Karpas-422 (cell line): Measurements from ENCODE around the gene PTPRM. TPM values are rescaled to one million over a fixed set of nuclear protein-coding genes. Genes with fewer than 3 reads are reported as not detected.
"Not testable (repeated sequence)": the region's sequence is repeated elsewhere in the genome, so short reads cannot be mapped to it uniquely, and the experiment has no call there.

ENCODE experiments used
- DNase-seq: peaks from one replicate; pipeline ENCODE4 v3.0.0-alpha.2; 2015
- H2AFZ ChIP-seq: fragments of 200-600 bp; sonication (generic); 2 replicates; pipeline ENCODE4 v1.6.1; 2014; ENCODE audit warnings: antibody characterized with exemption, low read length, mixed read lengths
- H3K27ac ChIP-seq: fragments of 200-600 bp; sonication (generic); 2 replicates; pipeline ENCODE4 v1.5.1; 2014; ENCODE audit warnings: mild to moderate bottlenecking, low read length, moderate library complexity
- H3K27me3 ChIP-seq: fragments of 200-600 bp; sonication (generic); 2 replicates; pipeline ENCODE4 v1.6.1; 2014; ENCODE audit warnings: low read length, mixed read lengths
- H3K36me3 ChIP-seq: fragments of 200-600 bp; sonication (generic); 2 replicates; pipeline ENCODE4 v1.6.1; 2014; ENCODE audit warnings: low read length, mixed read lengths; ENCODE audit not compliant: insufficient read depth
- H3K4me1 ChIP-seq: fragments of 200-600 bp; sonication (generic); 2 replicates; pipeline ENCODE4 v1.6.1; 2014; ENCODE audit warnings: mild to moderate bottlenecking, low read length, mixed read lengths
- H3K4me2 ChIP-seq: fragments of 200-600 bp; sonication (generic); 2 replicates; pipeline ENCODE4 v1.6.1; 2014; ENCODE audit warnings: low read length, low read depth, mild to moderate bottlenecking; ENCODE audit not compliant: poor library complexity, severe bottlenecking
- H3K4me3 ChIP-seq: fragments of 200-600 bp; sonication (generic); 2 replicates; pipeline ENCODE4 v1.5.1; 2014; ENCODE audit warnings: mild to moderate bottlenecking, antibody characterized with exemption, low read length, mixed read lengths
- H3K79me2 ChIP-seq: fragments of 200-600 bp; sonication (generic); 2 replicates; pipeline ENCODE4 v1.6.1; 2014; ENCODE audit warnings: mild to moderate bottlenecking, low read length, mixed read lengths
- H3K9ac ChIP-seq: fragments of 200-600 bp; sonication (generic); 2 replicates; pipeline ENCODE4 v1.6.0; 2014; ENCODE audit warnings: low read length
- H3K9me2 ChIP-seq: fragments of 200-600 bp; sonication (generic), shearing (Covaris generic); replicated peaks from 2 replicates; pipeline ENCODE4 v1.6.0; 2014; ENCODE audit warnings: mild to moderate bottlenecking, low read length, moderate library complexity; ENCODE audit not compliant: insufficient read depth
- H3K9me3 ChIP-seq: fragments of 300-700, 200-600 bp; sonication (generic); 2 replicates; pipeline ENCODE4 v1.6.1; 2014; ENCODE audit warnings: low read length, mixed read lengths
- H4K20me1 ChIP-seq: fragments of 200-600 bp; sonication (generic); 2 replicates; pipeline ENCODE4 v1.6.1; 2014; ENCODE audit warnings: mild to moderate bottlenecking, antibody characterized with exemption, low read length, low read depth; ENCODE audit not compliant: insufficient read depth
- total RNA-seq: library from RNA; depleted of rRNA; stranded (reverse); fragments of >200 nt; shearing (Covaris generic); gene quantifications from 2 replicates; pipeline ENCODE4 v1.2.3, GENCODE V29; 2014; ENCODE audit warnings: low replicate concordance

The PTPRM gene
- total RNA-seq, 1 experiment from 2014 or later: not detected

- Histone ChIP-seq H2AFZ (no peak overlapping the region), H3K9ac (no peak overlapping the region), H3K4me2 (no peak overlapping the region), H3K27me3 (no peaks in the 10 kb centered on the region), H3K36me3 (no peaks in the 10 kb centered on the region), H3K9me3 (no peaks in the 10 kb centered on the region), H3K4me1 (no peaks in the 10 kb centered on the region), H3K4me3 (no peak overlapping the region), H3K27ac (no peak overlapping the region), H3K9me2 (no peaks in the 10 kb centered on the region), H4K20me1 (no peaks in the 10 kb centered on the region), H3K79me2 (no peaks in the 10 kb centered on the region)
- no peak for DNase-seq
Observed at GRCh38 chr18:8046441-8046840, 479.3 kb downstream of the PTPRM start.

DNA sequence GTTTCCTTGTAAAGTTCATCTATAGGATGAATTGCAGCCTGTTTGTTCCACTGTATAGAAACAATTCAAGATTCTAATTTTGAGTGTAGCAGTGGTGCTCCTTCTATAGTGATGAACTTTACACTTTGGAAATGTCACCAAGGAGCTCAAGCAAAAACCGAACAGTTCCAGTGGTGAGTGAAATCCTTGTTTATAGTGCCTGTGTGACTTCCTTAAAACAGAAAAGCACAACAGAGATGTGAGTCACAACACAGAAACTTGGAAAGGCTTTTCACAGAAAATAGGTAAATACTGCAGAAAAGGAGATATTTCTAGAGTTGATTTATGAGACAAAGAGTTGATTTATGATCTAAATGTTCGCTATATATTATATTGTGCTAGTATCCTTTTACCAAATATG lies 482.0 kb downstream of the PTPRM start:
- H4K20me1 ChIP-seq: no peaks in the 10 kb centered on the region
- H3K79me2 ChIP-seq: no peaks in the 10 kb centered on the region
- H3K27me3 ChIP-seq: no peaks in the 10 kb centered on the region
- no peak overlapping the region for H3K27ac ChIP-seq
- H3K9ac ChIP-seq: no peak overlapping the region
- H2AFZ ChIP-seq: no peak overlapping the region
- no peak overlapping the region for H3K4me3 ChIP-seq
- no peaks in the 10 kb centered on the region for H3K4me1 ChIP-seq
- H3K4me2 ChIP-seq: no peak overlapping the region
- H3K9me2 ChIP-seq: no peaks in the 10 kb centered on the region
- H3K9me3 ChIP-seq: no peaks in the 10 kb centered on the region
- H3K36me3 ChIP-seq: no peaks in the 10 kb centered on the region
- DNase-seq: no peak

- no peak for DNase-seq
- Histone ChIP-seq H3K27me3 (no peaks in the 10 kb centered on the region), H3K36me3 (no peaks in the 10 kb centered on the region), H2AFZ (no peak overlapping the region), H3K9me3 (no peaks in the 10 kb centered on the region), H3K79me2 (no peaks in the 10 kb centered on the region), H3K4me1 (no peaks in the 10 kb centered on the region), H3K9ac (no peak overlapping the region), H4K20me1 (no peaks in the 10 kb centered on the region), H3K27ac (no peak overlapping the region), H3K9me2 (no peaks in the 10 kb centered on the region), H3K4me3 (no peak overlapping the region), H3K4me2 (no peak overlapping the region)
Observed at GRCh38 chr18:8050616-8051329, 483.7 kb downstream of the PTPRM start.

DNA sequence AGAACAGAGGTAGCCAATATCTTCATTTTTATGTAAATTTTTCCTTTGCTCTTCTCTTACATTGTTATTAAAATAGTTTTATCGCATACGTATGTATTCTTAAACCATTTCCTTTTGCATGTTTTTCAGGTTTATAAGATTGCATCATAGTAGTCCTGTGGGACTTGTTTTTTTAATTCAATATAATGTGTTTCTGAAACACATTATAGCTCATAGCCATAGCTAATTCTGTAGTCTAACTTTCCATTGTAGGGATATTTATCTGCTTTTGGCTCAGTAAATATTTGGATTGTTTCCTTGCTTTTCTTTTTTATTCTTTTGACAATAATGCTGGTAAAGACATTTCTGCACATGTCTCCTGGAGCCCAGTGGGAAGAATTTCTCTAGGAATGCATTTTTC lies 484.3 kb downstream of the PTPRM start:
- H3K27me3 ChIP-seq: no peaks in the 10 kb centered on the region
- H3K4me1 ChIP-seq: no peaks in the 10 kb centered on the region
- no peak overlapping the region for H3K4me2 ChIP-seq
- no peak overlapping the region for H3K27ac ChIP-seq
- no peaks in the 10 kb centered on the region for H3K79me2 ChIP-seq
- no peaks in the 10 kb centered on the region for H4K20me1 ChIP-seq
- no peak overlapping the region for H3K9ac ChIP-seq
- no peaks in the 10 kb centered on the region for H3K9me3 ChIP-seq
- no peaks in the 10 kb centered on the region for H3K36me3 ChIP-seq
- no peak overlapping the region for H3K4me3 ChIP-seq
- no peak for DNase-seq
- no peak overlapping the region for H2AFZ ChIP-seq
- no peaks in the 10 kb centered on the region for H3K9me2 ChIP-seq

GRCh38 chr18:8052237-8052701 lies 485.2 kb downstream of the PTPRM start:
- Histone ChIP-seq H3K9me3 (no peaks in the 10 kb centered on the region), H3K79me2 (no peaks in the 10 kb centered on the region), H3K27me3 (no peaks in the 10 kb centered on the region), H3K4me1 (no peaks in the 10 kb centered on the region), H3K9ac (no peak overlapping the region), H2AFZ (no peak overlapping the region), H3K9me2 (no peaks in the 10 kb centered on the region), H3K27ac (no peak overlapping the region), H3K4me3 (no peak overlapping the region), H4K20me1 (no peaks in the 10 kb centered on the region), H3K36me3 (no peaks in the 10 kb centered on the region), H3K4me2 (no peak overlapping the region)
- DNase-seq: no peak

GRCh38 chr18:8056723-8057122 lies 489.6 kb downstream of the PTPRM start:
- Histone ChIP-seq H3K9me2 (no peaks in the 10 kb centered on the region), H3K79me2 (no peaks in the 10 kb centered on the region), H3K4me3 (no peak overlapping the region), H3K36me3 (no peaks in the 10 kb centered on the region), H3K27me3 (no peaks in the 10 kb centered on the region), H3K9me3 (no peaks in the 10 kb centered on the region), H3K4me2 (no peak overlapping the region), H4K20me1 (no peaks in the 10 kb centered on the region), H3K9ac (no peak overlapping the region), H3K4me1 (no peaks in the 10 kb centered on the region), H2AFZ (no peak overlapping the region), H3K27ac (no peak overlapping the region)
- DNase-seq: no peak

- not testable (repeated sequence) for H3K27me3 ChIP-seq, H3K9me2 ChIP-seq, H3K9ac ChIP-seq, H3K27ac ChIP-seq, H3K4me2 ChIP-seq, H4K20me1 ChIP-seq, H3K79me2 ChIP-seq, H3K4me3 ChIP-seq, H3K4me1 ChIP-seq, H3K36me3 ChIP-seq, H3K9me3 ChIP-seq, H2AFZ ChIP-seq, DNase-seq
Observed at GRCh38 chr18:8063152-8063551, 496.0 kb downstream of the PTPRM start.

DNA sequence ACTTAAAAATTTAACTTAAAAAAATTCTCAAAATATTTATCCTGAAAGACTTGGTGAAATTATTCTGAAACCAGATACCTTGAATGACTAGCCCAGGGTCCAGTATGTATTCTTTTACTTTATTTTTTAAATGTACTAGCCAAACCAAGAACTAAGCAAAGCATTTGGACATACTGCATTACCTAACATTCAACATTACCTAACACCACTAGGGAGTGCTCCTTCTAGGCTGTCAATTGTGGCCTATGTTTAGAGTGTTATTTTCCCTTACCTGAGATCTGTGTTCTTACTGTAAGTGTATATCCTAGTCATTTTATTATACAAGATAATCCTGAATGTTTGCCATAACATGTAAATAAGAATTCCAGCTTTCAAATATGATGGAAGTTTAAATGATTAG lies 496.6 kb downstream of the PTPRM start:
- DNase-seq: no peak
- Histone ChIP-seq H3K4me3 (no peak overlapping the region), H4K20me1 (no peaks in the 10 kb centered on the region), H3K9me3 (no peaks in the 10 kb centered on the region), H3K4me2 (no peak overlapping the region), H3K27ac (no peak overlapping the region), H3K36me3 (no peaks in the 10 kb centered on the region), H2AFZ (no peak overlapping the region), H3K79me2 (no peaks in the 10 kb centered on the region), H3K27me3 (no peaks in the 10 kb centered on the region), H3K4me1 (no peaks in the 10 kb centered on the region), H3K9ac (no peak overlapping the region), H3K9me2 (no peaks in the 10 kb centered on the region)
